MM.1S (cell line): ENCODE measurements around the gene PNPLA2.

Source experiments
- EZH2 ChIP-seq: fragments of 300-600 bp; sonication (generic); optimal IDR thresholded peaks from 2 replicates; pipeline ENCODE3; 2017; ENCODE audit warnings: low read depth, mild to moderate bottlenecking, antibody characterized with exemption, low read length, mixed read lengths
- TF ChIP-seq, protein P1 (sequence below): fragments of 300-600 bp; sonication (generic); IDR thresholded peaks from 2 replicates; pipeline ENCODE4 v1.5.1; 2016; ENCODE audit warnings: antibody characterized with exemption, low read length, mixed read lengths

DNA sequence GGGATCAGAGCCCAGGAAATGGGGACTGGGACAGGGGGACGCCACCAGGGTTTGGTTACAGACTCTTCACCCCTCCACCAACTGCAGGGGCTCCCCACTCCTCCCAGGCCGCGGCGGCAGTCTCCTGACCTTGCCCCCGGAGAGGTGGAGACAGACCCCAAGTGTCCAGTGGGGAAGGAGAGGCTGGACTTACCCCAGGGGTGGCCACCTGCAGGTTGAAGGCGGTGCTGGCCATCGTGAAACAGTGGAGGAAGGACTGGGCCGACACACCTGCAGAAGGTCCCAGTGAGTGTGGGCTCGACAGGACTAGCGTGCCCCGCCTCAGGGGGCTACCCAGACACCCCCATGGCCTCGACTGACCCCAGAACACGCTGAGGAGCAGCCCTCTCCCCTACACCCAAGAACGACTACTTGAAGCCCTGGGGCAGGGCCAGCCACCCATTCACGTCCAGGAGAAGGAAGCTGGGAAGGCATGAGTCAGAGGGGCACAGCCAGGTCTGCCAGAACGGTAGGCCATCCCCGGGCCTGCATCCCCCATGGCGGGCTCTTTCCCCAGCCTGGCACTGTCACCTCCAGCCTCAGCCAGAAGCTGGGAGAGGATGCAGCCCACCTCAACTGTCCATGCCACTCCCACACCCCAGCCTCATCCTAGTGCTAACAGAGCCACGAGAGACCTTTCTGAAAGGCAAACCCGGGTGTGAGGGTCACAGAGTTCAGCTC lies 43.7 kb upstream of the PNPLA2 start:
- TF ChIP-seq, protein P1, sequence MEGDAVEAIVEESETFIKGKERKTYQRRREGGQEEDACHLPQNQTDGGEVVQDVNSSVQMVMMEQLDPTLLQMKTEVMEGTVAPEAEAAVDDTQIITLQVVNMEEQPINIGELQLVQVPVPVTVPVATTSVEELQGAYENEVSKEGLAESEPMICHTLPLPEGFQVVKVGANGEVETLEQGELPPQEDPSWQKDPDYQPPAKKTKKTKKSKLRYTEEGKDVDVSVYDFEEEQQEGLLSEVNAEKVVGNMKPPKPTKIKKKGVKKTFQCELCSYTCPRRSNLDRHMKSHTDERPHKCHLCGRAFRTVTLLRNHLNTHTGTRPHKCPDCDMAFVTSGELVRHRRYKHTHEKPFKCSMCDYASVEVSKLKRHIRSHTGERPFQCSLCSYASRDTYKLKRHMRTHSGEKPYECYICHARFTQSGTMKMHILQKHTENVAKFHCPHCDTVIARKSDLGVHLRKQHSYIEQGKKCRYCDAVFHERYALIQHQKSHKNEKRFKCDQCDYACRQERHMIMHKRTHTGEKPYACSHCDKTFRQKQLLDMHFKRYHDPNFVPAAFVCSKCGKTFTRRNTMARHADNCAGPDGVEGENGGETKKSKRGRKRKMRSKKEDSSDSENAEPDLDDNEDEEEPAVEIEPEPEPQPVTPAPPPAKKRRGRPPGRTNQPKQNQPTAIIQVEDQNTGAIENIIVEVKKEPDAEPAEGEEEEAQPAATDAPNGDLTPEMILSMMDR = no peak
- no peak for TF ChIP-seq EZH2
